Keratinocyte (primary cell): ENCODE measurements around the gene SMPD3.

Source experiments
- CTCF ChIP-seq, 3 experiments: IDR thresholded peaks in 1 of 3; conservative IDR thresholded peaks in 1 of 3; optimal IDR thresholded peaks in 1 of 3; 2 replicates in 2 of 3; 3 replicates in 1 of 3; pipeline versions ENCODE3 to v1.5.1; 2011; ENCODE audit warnings: low read length in 3 of 3, mild to moderate bottlenecking in 3 of 3, moderate library complexity in 2 of 3, control low read depth in 1 of 3, inconsistent platforms in 1 of 3; ENCODE audit not compliant: insufficient read depth in 2 of 3; ENCODE audit errors: extremely low read depth in 1 of 3
- EZH2 ChIP-seq: IDR thresholded peaks from one replicate; pipeline ENCODE4 v1.6.1; 2012; ENCODE audit warnings: inconsistent platforms, mild to moderate bottlenecking, low read length, moderate library complexity

- TF ChIP-seq CTCF (optimal IDR thresholded peaks at IDR 0.05 in 1 of 3, IDR thresholded peaks at IDR 0.05 in 1 of 3, conservative IDR thresholded peaks at IDR 0.05 in 1 of 3; ENCODE audit: extremely low read depth in 1 of 3, insufficient read depth in 2 of 3, low read length in 3 of 3) (no peak), EZH2 (no peak)
Measured at GRCh38 chr16:68454920-68455435, 6.7 kb upstream of the SMPD3 start.
